ENCODE data around the gene NR2C2AP. TPM values are rescaled to one million over a fixed set of nuclear protein-coding genes. Genes with fewer than 3 reads are reported as not detected.

Gene NR2C2AP
- total and polyA plus RNA-seq, 2 of the 13 experiments (the other 11 are each of a cell fraction or from before 2014, with no cell fraction given), result 12.2 to 26.8 TPM

GRCh38 chr19:19214892-19215291 is 11.7 kb upstream of the NR2C2AP start (continued):
- TF ChIP-seq, protein P1, sequence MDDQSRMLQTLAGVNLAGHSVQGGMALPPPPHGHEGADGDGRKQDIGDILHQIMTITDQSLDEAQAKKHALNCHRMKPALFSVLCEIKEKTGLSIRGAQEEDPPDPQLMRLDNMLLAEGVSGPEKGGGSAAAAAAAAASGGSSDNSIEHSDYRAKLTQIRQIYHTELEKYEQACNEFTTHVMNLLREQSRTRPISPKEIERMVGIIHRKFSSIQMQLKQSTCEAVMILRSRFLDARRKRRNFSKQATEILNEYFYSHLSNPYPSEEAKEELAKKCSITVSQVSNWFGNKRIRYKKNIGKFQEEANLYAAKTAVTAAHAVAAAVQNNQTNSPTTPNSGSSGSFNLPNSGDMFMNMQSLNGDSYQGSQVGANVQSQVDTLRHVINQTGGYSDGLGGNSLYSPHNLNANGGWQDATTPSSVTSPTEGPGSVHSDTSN (CRISPR knock-in tag; IDR thresholded peaks at IDR 0.05; ENCODE audit: borderline replicate concordance), result peak; percentile 79
- TF ChIP-seq ZNF788 (CRISPR knock-in tag; IDR thresholded peaks at IDR 0.05; ENCODE audit: borderline replicate concordance), result no peak
- TF ChIP-seq DR1 (CRISPR knock-in tag; IDR thresholded peaks at IDR 0.05), result no peak
- no peak for TF ChIP-seq FOXP1 (IDR thresholded peaks at IDR 0.05)
- TF ChIP-seq FOXP1 (CRISPR knock-in tag; IDR thresholded peaks at IDR 0.05), result no peak
- no peak for TF ChIP-seq HOXA9 (CRISPR knock-in tag; IDR thresholded peaks at IDR 0.05; ENCODE audit: borderline replicate concordance)
- TF ChIP-seq SIN3A (IDR thresholded peaks at IDR 0.05; ENCODE audit: borderline replicate concordance, low read depth, low read length), result peak; percentile 43; the same call in 1 of the 2 replicates
- 0 out of 2 replicates have a peak, but pooled peaks have one; percentile 47 for TF ChIP-seq ZNF225 (CRISPR knock-in tag; IDR thresholded peaks at IDR 0.05)
- no peak for TF ChIP-seq REXO4 (CRISPR knock-in tag; IDR thresholded peaks at IDR 0.05; ENCODE audit: borderline replicate concordance)
- no peak for TF ChIP-seq ZNF253 (CRISPR knock-in tag; IDR thresholded peaks at IDR 0.05; ENCODE audit: borderline replicate concordance)
- TF ChIP-seq, protein P2, sequence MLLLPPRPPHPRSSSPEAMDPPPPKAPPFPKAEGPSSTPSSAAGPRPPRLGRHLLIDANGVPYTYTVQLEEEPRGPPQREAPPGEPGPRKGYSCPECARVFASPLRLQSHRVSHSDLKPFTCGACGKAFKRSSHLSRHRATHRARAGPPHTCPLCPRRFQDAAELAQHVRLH (CRISPR knock-in tag; IDR thresholded peaks at IDR 0.05; ENCODE audit: borderline replicate concordance, low read depth), result peak; percentile 83; the same call in 1 of the 2 replicates
- no peak for TF ChIP-seq SSRP1 (CRISPR knock-in tag; IDR thresholded peaks at IDR 0.05)
- TF ChIP-seq ZNF329 (CRISPR knock-in tag; IDR thresholded peaks at IDR 0.05; ENCODE audit: low read depth), result peak; percentile 68; the same call in 1 of the 2 replicates
- TF ChIP-seq, protein P3, sequence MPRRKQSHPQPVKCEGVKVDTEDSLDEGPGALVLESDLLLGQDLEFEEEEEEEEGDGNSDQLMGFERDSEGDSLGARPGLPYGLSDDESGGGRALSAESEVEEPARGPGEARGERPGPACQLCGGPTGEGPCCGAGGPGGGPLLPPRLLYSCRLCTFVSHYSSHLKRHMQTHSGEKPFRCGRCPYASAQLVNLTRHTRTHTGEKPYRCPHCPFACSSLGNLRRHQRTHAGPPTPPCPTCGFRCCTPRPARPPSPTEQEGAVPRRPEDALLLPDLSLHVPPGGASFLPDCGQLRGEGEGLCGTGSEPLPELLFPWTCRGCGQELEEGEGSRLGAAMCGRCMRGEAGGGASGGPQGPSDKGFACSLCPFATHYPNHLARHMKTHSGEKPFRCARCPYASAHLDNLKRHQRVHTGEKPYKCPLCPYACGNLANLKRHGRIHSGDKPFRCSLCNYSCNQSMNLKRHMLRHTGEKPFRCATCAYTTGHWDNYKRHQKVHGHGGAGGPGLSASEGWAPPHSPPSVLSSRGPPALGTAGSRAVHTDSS (CRISPR knock-in tag; conservative IDR thresholded peaks at IDR 0.05), result no peak
- TF ChIP-seq SNRNP70 (IDR thresholded peaks at IDR 0.05; ENCODE audit: low read depth, low read length), result no peak
- TF ChIP-seq ZNF550 (CRISPR knock-in tag; IDR thresholded peaks at IDR 0.05; ENCODE audit: borderline replicate concordance), result no peak
- TF ChIP-seq WIZ (CRISPR knock-in tag; IDR thresholded peaks at IDR 0.05), result peak; percentile 93
- TF ChIP-seq RXRA (CRISPR knock-in tag; IDR thresholded peaks at IDR 0.05), result peak; percentile 21; the same call in 1 of the 2 replicates
- TF ChIP-seq HNF4A (CRISPR knock-in tag; IDR thresholded peaks at IDR 0.05), result no peak
- TF ChIP-seq ERF (CRISPR knock-in tag; IDR thresholded peaks at IDR 0.05), result peak; percentile 85; the same call in 1 of the 2 replicates
- TF ChIP-seq, protein P4, sequence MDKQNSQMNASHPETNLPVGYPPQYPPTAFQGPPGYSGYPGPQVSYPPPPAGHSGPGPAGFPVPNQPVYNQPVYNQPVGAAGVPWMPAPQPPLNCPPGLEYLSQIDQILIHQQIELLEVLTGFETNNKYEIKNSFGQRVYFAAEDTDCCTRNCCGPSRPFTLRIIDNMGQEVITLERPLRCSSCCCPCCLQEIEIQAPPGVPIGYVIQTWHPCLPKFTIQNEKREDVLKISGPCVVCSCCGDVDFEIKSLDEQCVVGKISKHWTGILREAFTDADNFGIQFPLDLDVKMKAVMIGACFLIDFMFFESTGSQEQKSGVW (CRISPR knock-in tag; IDR thresholded peaks at IDR 0.05; ENCODE audit: borderline replicate concordance), result no peak
- TF ChIP-seq MIER2 (CRISPR knock-in tag; IDR thresholded peaks at IDR 0.05), result peak; percentile 98
- no peak for TF ChIP-seq HMG20A (CRISPR knock-in tag; IDR thresholded peaks at IDR 0.05; ENCODE audit: borderline replicate concordance)
- TF ChIP-seq ZNF556 (CRISPR knock-in tag; IDR thresholded peaks at IDR 0.05; ENCODE audit: borderline replicate concordance), result 0 out of 2 replicates have a peak, but pooled peaks have one; percentile 27
- TF ChIP-seq HOXA5 (CRISPR knock-in tag; IDR thresholded peaks at IDR 0.05), result peak; percentile 91; the same call in 1 of the 2 replicates
- TF ChIP-seq ZNF766 (CRISPR knock-in tag; IDR thresholded peaks at IDR 0.05; ENCODE audit: borderline replicate concordance), result 0 out of 2 replicates have a peak, but pooled peaks have one; percentile 59
- peak; percentile 70; the same call in 1 of the 2 replicates for TF ChIP-seq ZNF12 (CRISPR knock-in tag; IDR thresholded peaks at IDR 0.05)
- no peak for TF ChIP-seq PRMT3 (CRISPR knock-in tag; IDR thresholded peaks at IDR 0.05; ENCODE audit: borderline replicate concordance, low read depth)
- 0 out of 2 replicates have a peak, but pooled peaks have one; percentile 41 for TF ChIP-seq IRF2 (CRISPR knock-in tag; IDR thresholded peaks at IDR 0.05)

Measured in HepG2 (cell line).